Midbrain (tissue), 1 donor: ENCODE data around the gene CBFB.
"Not testable (repeated sequence)": the region's sequence is repeated elsewhere in the genome, so short reads cannot be mapped to it uniquely, and the experiment has no call there.

Experiments used
- DNase-seq: peaks from one replicate; lab custom pipeline; 2025; lab: John Stamatoyannopoulos, UW

The CBFB gene

GRCh38 chr16:67041520-67041919, 12.6 kb downstream of the CBFB start:
- DNase-seq = not testable (repeated sequence)

GRCh38 chr16:67043420-67043819, 14.5 kb downstream of the CBFB start:
- no peak for DNase-seq

GRCh38 chr16:67050796-67051195, 21.8 kb downstream of the CBFB start:
- DNase-seq = no peak

GRCh38 chr16:67052399-67052798, 23.4 kb downstream of the CBFB start:
- DNase-seq = no peak

- no peak for DNase-seq
These were observed 24.9 kb downstream of the CBFB start for GRCh38 chr16:67053767-67054334.

DNA sequence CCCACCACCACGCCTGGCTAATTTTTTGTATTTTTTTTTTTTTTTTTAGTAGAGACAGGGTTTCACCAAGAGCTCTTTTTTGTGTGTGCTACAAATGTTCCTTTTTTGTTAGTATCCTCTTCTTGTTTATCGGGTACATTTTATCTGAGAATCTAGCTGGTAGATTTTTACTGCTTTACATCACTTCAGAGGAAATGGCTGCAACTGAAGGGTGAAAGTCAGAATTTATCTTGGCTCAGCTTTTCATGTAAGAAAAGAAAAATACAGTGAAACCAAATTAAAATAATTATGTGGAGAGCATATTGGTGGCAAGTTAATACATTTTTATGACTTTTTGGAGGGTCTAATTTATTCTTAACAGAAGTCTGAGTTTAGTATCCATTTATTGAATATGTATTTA, 26.0 kb downstream of the CBFB start:
- no peak for DNase-seq

- DNase-seq = no peak
These were observed 27.0 kb downstream of the CBFB start for GRCh38 chr16:67055712-67056487.

- DNase-seq = no peak
These were observed 34.1 kb downstream of the CBFB start for GRCh38 chr16:67063008-67063407.

GRCh38 chr16:67068212-67068753, 39.3 kb downstream of the CBFB start:
- no peak for DNase-seq

DNA sequence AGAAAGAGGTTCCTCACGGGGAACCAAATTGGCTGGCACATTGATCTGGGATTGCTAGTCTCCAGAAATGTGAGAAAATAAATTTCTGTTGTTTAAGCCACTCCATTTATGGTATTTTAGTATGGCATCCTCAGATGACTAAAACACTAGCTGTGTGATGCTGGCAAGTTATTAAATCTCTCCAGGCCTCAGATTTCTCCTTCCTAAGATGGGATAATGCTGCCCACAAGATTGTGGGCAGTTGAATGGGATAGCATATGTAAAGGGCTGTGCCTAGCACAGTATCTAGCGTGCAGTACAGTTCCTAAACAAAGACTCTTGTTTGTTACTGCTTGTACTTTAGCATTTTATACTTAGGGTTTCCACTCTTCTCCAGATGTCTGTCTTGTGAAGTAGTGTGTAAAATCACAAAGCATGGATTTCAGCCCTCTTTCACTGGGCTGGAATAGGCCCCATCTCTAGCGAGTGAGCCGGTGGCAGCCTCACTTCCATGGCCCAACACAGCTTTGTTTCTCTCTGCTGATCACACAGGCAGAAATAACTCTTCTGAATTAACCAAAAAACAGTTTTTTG, 42.6 kb downstream of the CBFB start:
- peak; percentile 14 for DNase-seq

DNA sequence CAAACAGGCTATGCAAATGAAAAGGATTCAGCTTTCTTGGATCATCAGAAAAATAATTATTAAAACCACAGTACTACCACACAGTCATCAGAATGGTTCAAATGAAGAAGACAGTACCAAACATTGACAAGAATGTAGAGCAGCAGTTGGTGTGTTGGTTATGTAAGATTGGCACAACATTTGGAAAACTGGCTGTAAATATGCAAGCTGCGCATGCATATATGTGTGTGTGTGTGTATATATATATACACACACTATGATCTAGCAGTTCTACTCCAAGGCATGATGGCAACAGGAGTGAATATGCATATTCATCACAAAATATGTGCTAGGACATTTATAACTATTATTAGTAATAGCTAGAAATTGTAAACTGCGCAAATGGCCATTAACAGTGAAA, 46.4 kb downstream of the CBFB start:
- no peak for DNase-seq

DNA sequence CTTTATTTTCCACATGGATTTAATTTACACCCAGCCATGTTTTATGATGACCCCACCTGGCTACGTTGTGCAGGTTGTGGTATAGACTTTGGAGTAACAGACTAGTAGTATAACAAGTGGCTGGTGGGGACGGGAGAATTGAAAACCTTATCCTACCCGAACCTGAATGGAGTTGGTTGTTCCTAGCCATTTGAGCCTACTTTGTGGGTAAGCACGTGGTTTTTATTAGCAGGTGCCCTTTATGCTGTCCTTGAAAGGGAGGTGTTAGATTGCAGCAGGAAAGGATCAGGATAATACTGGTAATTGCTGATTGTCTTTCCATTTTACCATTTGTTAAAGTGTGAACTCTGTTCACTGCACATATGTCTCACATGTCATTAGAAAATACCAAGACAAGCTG, 48.9 kb downstream of the CBFB start:
- no peak for DNase-seq

GRCh38 chr16:67082100-67082499, 53.2 kb downstream of the CBFB start:
- no peak for DNase-seq

- no peak for DNase-seq
These were observed 53.9 kb downstream of the CBFB start for GRCh38 chr16:67082891-67083290.

- DNase-seq = no peak
These were observed 55.5 kb downstream of the CBFB start for GRCh38 chr16:67084345-67085028.

DNA sequence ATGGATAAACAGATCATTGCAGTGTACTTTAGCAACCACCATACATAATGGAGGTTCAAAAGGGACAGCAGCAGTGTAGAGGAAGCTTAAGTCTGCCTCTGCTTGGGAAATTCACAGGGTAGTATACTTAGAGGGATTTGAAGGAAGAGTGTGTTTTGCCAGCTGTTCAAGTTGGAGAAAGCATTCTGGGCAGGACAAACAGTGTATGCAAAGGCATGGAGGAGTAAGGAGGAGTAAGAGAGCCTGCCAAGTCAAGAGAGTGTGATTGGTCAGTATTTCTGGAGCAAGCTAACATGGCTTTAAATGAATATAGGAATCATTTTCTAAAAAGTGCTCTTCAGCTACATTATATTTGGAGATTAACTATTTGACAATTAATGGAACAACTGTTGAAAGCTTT, 57.9 kb downstream of the CBFB start:
- no peak for DNase-seq

DNA sequence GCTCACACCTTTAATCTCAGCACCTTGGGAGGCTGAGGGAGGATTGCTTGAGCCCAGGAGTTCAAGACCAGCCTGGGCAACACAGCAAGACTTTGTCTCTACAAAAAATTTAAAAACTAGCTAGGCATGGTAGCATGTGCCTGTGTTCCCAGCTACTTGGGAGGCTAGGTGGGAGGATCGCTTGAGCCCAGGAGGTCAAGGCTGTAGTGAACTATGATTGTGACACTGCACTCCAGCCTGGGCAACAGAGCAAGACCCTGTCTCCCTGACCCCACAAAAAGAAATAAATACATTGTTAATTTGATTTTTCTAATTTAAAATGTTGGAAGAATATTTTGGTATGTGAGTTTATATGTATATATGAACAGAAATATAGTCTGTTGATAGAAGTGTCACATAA, 58.3 kb downstream of the CBFB start:
- no peak for DNase-seq

DNA sequence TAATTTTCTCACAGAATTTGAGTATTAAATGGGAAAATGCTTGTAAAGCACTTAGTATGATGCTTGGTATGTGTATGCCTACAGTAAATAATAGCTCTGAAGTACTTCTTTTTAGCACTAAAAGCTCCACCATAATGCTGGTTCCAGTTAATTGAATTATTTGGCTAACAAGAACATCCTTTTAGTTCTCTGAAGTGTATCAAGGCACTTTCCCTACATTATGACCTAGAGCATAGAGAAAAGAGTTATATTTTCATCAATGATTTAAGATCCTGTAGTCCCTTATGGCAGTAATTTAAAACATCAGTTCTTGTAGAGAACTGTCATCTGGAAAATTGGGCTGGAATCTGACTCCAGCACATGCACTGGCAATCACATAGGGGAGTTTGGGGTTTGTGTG, 58.9 kb downstream of the CBFB start:
- DNase-seq = no peak

DNA sequence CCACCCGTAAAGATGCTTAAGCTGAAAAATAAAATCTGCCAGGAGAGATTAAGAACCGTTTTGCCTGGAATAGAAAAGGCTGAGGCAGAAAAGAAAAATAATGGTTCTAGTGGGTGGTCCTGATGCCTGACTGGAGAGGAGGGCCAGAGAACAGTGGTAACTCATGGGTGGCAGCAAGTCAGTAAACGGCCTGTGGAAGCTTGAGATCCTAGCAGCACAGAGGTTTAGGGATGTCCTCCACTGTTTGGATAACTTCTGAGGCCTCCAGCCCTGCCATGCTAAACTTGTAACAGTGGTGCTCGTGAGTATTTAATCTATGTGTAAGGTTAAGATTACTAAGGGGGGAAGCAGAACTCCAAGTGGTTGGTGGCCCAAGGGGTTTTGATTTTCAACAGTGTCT, 59.6 kb downstream of the CBFB start:
- no peak for DNase-seq

GRCh38 chr16:67089101-67089500, 60.2 kb downstream of the CBFB start:
- DNase-seq = no peak

- no peak for DNase-seq
These were observed 63.1 kb downstream of the CBFB start for GRCh38 chr16:67091906-67092566.

GRCh38 chr16:67093098-67093726, 64.3 kb downstream of the CBFB start:
- no peak for DNase-seq
